DMS153 treated with DMSO at 0.1 percent for 48 hours (cell line): ENCODE results near the gene PAX6.

Source experiments
- DNase-seq: peaks from one replicate; lab custom pipeline; 2025; ENCODE audit not compliant: unreplicated experiment; lab: John Stamatoyannopoulos, UW

PAX6 gene

DNA sequence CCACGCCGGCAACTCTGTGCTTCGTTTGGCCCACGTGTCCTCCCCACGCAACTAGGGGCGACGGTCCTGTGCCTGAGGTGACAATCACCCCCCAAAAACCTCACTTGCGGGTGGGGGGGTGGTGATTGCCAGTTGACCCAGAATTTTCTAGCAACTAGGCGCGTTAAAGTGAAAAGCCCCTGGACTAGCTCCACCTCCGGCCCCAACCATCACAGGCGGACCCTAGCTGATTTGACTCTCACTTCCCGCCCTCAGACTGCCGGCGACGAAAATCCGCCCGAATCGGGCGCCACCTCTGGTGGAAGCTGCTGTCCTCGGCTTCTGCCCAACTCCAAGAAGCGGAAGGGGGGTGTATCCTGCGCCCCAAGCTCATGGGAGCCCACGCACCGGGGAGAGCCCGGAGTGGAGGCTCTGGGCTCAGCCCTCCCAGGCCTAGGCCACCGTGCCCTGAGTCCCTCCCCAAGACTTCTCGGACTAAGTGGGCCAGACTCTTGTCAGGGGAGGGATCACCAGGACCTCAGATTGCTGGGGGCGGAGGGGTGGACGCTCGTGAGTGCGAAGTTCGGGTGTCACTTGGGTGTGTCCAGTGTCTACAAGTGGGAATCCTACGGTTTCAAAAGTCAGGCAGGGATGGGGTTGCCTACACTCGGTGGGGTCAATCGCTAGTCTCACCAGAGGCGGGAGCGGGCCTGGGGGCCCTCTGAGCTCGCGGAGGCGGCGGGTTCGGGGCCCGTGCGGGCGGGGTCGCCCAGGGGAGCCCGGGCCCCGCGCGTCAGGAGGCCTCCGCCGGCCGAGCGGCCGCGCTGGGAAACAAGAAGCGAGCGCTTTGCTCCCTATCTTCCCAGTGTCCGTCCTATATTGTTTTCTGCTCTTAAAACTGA is 12.3 kb downstream of the PAX6 start:
- DNase-seq: no peak

DNA sequence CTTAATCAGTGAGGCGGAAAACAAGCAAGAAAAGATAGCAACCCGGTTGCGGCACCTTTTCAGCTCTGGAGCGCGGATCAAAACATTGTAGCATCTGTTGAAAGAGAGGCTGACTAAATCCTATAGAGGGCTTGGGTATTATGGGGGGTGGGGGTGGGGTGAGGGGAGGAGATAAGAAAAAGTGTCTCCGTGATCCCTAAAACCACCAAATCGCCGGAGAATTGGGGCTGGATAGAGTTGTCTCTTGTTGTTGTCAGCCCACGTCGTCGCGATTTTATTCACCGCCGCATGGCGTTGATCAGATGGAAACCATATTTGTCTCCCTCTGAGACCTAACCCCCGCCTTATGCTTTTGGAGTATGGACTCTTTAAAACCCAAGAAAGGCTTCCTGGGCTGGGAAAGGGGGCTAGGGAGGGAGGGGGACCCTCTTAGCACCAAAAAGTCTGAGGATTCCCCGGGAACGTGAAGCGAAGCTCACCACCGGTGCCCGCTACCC is 13.0 kb downstream of the PAX6 start:
- no peak for DNase-seq

- no peak for DNase-seq
These were observed 13.7 kb downstream of the PAX6 start for GRCh38 chr11:31797190-31798056.

DNA sequence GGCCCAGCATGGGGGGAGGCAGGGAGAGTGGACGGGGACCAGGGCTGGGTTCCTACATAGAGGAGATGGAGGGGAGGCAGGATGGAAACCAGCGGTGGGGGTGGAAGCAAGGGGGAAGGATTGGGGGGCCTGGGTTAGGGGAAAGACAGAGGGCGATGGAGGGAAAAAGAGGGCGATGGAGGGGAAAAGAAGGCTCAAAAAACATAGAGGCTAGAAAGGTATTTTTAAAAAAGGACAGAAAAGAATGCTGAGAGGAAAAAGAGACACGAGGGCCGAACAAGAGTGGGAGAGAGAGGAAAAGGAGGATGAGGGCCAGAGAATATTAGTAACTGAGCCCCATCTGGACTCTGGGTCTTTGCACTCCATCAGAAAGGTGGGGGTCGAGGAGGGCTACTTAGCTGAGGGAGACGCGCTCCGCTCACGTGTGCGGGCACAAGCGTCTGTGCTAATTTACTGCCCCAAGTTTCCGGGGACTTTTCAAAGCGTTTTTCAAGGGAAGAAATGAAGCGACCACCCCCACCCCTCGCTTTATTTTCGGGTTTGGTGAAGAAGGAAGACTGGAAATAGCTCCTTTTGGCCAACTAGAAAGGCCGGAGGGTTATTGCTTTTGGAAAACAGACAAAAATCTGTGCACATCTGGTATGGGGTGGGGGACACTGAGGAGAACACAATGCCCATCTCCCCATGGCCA is 14.5 kb downstream of the PAX6 start:
- no peak for DNase-seq

- DNase-seq: no peak
These were observed 15.2 kb downstream of the PAX6 start for GRCh38 chr11:31795706-31796498.

GRCh38 chr11:31794548-31794947 is 16.6 kb downstream of the PAX6 start:
- DNase-seq: no peak

DNA sequence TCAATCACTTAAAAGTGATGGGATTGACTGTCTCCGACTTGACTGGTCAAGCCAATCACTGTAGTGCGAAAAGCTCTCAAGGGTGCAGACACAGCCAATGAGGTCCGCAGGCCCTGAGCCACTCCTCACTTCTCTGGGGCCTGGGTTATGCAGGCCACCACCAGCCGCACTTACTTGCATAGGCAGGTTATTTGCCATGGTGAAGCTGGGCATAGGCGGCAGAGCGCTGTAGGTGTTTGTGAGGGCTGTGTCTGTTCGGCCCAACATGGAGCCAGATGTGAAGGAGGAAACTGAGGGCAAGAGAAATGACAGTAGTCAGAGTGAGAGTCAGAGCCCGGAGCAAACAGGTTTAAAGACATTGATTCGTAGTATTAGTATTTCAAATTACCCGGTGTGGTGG is 17.9 kb downstream of the PAX6 start:
- DNase-seq: no peak

GRCh38 chr11:31792456-31792855 is 18.7 kb downstream of the PAX6 start:
- DNase-seq: no peak

DNA sequence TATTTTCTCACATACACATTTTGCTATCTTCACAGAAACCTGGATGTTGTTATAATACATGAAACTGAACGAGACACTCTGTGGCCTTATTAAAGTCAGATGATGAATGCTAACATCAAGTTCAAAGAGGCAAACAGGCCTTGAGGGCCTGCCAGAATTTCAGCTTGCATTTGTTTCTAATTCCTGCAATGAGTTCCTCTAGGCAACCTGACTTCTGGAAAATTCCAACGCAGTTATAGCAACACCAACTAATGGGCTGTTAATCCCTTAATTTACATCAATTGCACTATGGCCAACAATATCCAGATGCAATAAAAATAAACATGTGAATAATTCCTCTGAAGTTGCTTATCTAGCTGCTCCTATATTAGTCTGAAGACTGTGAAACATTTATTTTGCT is 19.1 kb downstream of the PAX6 start:
- DNase-seq: no peak

GRCh38 chr11:31790649-31791048 is 20.5 kb downstream of the PAX6 start:
- no peak for DNase-seq

GRCh38 chr11:31788085-31788484 is 23.0 kb downstream of the PAX6 start:
- DNase-seq: no peak

GRCh38 chr11:31786996-31787685 is 24.0 kb downstream of the PAX6 start:
- no peak for DNase-seq

- DNase-seq: no peak
These were observed 26.5 kb downstream of the PAX6 start for GRCh38 chr11:31784611-31785010.

- no peak for DNase-seq
These were observed 27.9 kb downstream of the PAX6 start for GRCh38 chr11:31783252-31783651.

- DNase-seq: no peak
These were observed 28.9 kb downstream of the PAX6 start for GRCh38 chr11:31782257-31782656.

- DNase-seq: no peak
These were observed 30.6 kb downstream of the PAX6 start for GRCh38 chr11:31780480-31780971.

DNA sequence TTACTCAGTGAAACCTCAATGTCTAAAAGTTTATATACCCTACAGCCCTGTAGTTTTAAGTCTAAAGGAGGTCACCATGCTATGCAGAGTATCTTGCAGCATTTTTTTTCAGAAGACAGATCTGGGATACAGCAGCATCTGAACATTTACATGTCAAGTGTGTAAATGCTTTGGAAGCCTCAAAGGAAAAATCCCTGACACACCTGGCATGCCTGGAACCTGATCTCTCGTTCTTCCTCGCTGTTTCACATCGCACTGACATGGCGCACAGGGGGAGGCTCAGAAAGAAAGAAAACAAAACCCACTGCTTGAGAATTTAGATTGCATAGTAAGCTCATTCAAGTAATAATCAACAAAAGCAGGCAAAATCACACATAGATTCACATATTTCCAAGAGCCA is 31.0 kb downstream of the PAX6 start:
- no peak for DNase-seq

DNA sequence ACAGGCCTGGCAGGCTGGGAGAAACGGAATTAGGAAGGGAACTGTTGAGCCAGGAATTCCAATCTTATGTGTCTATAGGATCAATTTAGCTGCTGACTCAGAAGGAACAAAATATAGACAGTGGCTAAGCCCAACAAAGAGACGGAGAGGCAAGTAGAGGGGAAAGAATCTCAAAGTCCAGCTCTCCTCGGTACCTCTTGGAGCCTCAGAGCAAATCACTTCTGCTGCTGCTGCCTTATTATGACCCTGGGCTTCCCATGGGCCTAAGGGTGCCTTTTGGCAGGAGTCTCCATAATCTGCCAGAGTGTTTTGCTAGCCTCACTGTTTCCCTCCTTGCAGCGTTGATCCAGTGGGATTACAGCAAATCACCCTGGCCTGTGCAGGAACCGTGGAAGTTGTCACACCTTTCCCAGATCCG is 31.7 kb downstream of the PAX6 start:
- no peak for DNase-seq

GRCh38 chr11:31772412-31772811 is 38.7 kb downstream of the PAX6 start:
- DNase-seq: no peak
